HepG2 (cell line): ENCODE data around the gene MAP3K21. TPM values are rescaled to one million over a fixed set of nuclear protein-coding genes. Genes with fewer than 3 reads are reported as not detected.

Source experiments
- ATAC-seq: fragments of 200-7000 bp; cut with Tn5 transposase; 3 replicates; pipeline ENCODE4 v1.9.1; 2020; ENCODE audit warnings: mild to moderate bottlenecking, moderate library complexity
- BruUV-seq: library from RNA; stranded (reverse); fragments of 400-500 nt; replicated peaks from 2 replicates; lab custom pipeline; 2021; lab: Mats Ljungman, UMichigan
- CTCF ChIA-PET: fragments of 300-600 bp; formaldehyde crosslinking; extraction: SDS; loops from one replicate; lab custom pipeline; 2021; ENCODE audit warnings: low total read pairs, inconsistent platforms, low intra/inter-chr PET ratio; lab: Yijun Ruan, JAX
- POLR2A ChIA-PET: fragments of 350-600 bp; sonication (Branson Sonifier 250); formaldehyde crosslinking; loops from one replicate; lab custom pipeline; 2020; ENCODE audit warnings: antibody characterized with exemption, inconsistent platforms; lab: Yijun Ruan, JAX
- DNase-seq: peaks from one replicate; pipeline ENCODE4 v3.0.0-alpha.2; 2015; ENCODE audit warnings: low spot score
- FAIRE-seq: peaks from 3 replicates; lab custom pipeline; 2011; peaks lifted over from hg19 to GRCh38; lab: Jason Lieb, UNC
- H2AFZ ChIP-seq: one replicate; pipeline ENCODE4 v1.6.1; 2011; ENCODE audit warnings: low read length, inconsistent platforms
- H3K27ac ChIP-seq: fragments of 300-600 bp; 3 replicates; pipeline ENCODE4 v1.8.0; 2011; ENCODE audit warnings: mixed run types, mild to moderate bottlenecking, mixed read lengths, low read length, inconsistent platforms; ENCODE audit not compliant: insufficient read depth; ENCODE audit errors: extremely low read length
- H3K27me3 ChIP-seq, 2 experiments: fragments of 200-600 bp in 1 of 2; 2 replicates in 1 of 2; 3 replicates in 1 of 2; pipeline versions ENCODE4 v1.6.0 to v1.8.0; 2011; ENCODE audit warnings: low read length in 2 of 2, mild to moderate bottlenecking in 2 of 2, moderate library complexity in 2 of 2, inconsistent platforms in 1 of 2; ENCODE audit not compliant: insufficient read depth in 2 of 2, control insufficient read depth in 1 of 2
- H3K36me3 ChIP-seq, 2 experiments: fragments of 200-600 bp in 1 of 2; replicated peaks in 1 of 2; 2 replicates in 1 of 2; 3 replicates in 1 of 2; pipeline versions ENCODE4 v1.5.1 to v1.8.0; 2011; ENCODE audit warnings: low read length in 2 of 2, inconsistent platforms in 1 of 2; ENCODE audit not compliant: insufficient read depth in 2 of 2, control insufficient read depth in 1 of 2
- H3K4me1 ChIP-seq: 2 replicates; pipeline ENCODE4 v1.5.1; 2012; ENCODE audit warnings: low read length, inconsistent platforms; ENCODE audit not compliant: insufficient read depth
- H3K4me2 ChIP-seq: 2 replicates; pipeline ENCODE4 v1.6.0; 2011; ENCODE audit warnings: low read depth, low read length, inconsistent platforms
- H3K4me3 ChIP-seq, 3 experiments: fragments of 200-600 bp in 1 of 3; sonication (generic), shearing (Covaris generic) in 1 of 3; replicated peaks in 1 of 3; 2 replicates each; pipeline ENCODE4 v1.5.1; 2011 to 2016; ENCODE audit warnings: low read length in 3 of 3, inconsistent platforms in 2 of 3, low read depth in 2 of 3, mild to moderate bottlenecking in 2 of 3, control low read depth in 1 of 3, mixed read lengths in 1 of 3; ENCODE audit not compliant: insufficient read depth in 1 of 3
- H3K79me2 ChIP-seq: one replicate; pipeline ENCODE4 v1.6.1; 2011; ENCODE audit warnings: low read length, inconsistent platforms; ENCODE audit not compliant: insufficient read depth
- H3K9ac ChIP-seq: 2 replicates; pipeline ENCODE4 v1.6.0; 2011; ENCODE audit warnings: mild to moderate bottlenecking, low read depth, low read length, inconsistent platforms; ENCODE audit not compliant: insufficient read depth
- H3K9me3 ChIP-seq: 2 replicates; pipeline ENCODE4 v1.5.1; 2012; ENCODE audit warnings: mild to moderate bottlenecking, low read length
- H4K20me1 ChIP-seq: 2 replicates; pipeline ENCODE4 v1.6.0; 2011; ENCODE audit warnings: inconsistent platforms, mild to moderate bottlenecking, low read length, moderate library complexity; ENCODE audit not compliant: insufficient read depth
- HNRNPLL ChIP-seq: fragments of 200-400 bp; formaldehyde crosslinking; IDR thresholded peaks from 2 replicates; pipeline ENCODE4 v1.6.1; 2017; ENCODE audit warnings: mild to moderate bottlenecking, low read depth, low read length; ENCODE audit not compliant: poor library complexity, severe bottlenecking
- MBD4 ChIP-seq: IDR thresholded peaks from 2 replicates; pipeline ENCODE4 v1.6.1; 2012; ENCODE audit warnings: low read length, inconsistent platforms, borderline replicate concordance
- POLR2AphosphoS2 ChIP-seq: IDR thresholded peaks from 2 replicates; pipeline ENCODE4 v1.6.1; 2011; ENCODE audit warnings: low read depth, low read length, improper control_type of control experiment
- TAF15 ChIP-seq: fragments of 200-400 bp; formaldehyde crosslinking; IDR thresholded peaks from one replicate; pipeline ENCODE4 v1.6.1; 2018; ENCODE audit warnings: mild to moderate bottlenecking, low read depth, low read length; ENCODE audit not compliant: poor library complexity, severe bottlenecking
- U2AF1 ChIP-seq: fragments of 200-400 bp; formaldehyde crosslinking; optimal IDR thresholded peaks from 2 replicates; pipeline ENCODE3; 2017; ENCODE audit warnings: mild to moderate bottlenecking, low read depth, low read length
- ZNF143 ChIP-seq: sonication (generic); formaldehyde crosslinking; IDR thresholded peaks from 2 replicates; pipeline ENCODE4 v1.4.0; 2020; ENCODE audit warnings: missing genetic modification reagents
- WGBS: methylation state at CpG from one replicate; pipeline ENCODE4 v1.1.6; 2017; ENCODE audit warnings: low lambda C conversion rate; 5-methylcytosine and 5-hydroxymethylcytosine counted together
- in situ Hi-C: cut with HindIII; loops from 2 replicates; pipeline ENCODE4 v1.10.0; 2017; ENCODE audit warnings: low pct_unique_long_range_greater_than_20kb; ENCODE audit not compliant: extremely low pct_ligation_motif_present
- intact Hi-C: fragments of 100-400 bp; cut with micrococcal nuclease; formaldehyde crosslinking; loops from one replicate; pipeline ENCODE4 v1.10.0; 2022; ENCODE audit not compliant: unreplicated experiment
- polyA plus RNA-seq, 8 experiments: library from polyadenylated mRNA; depleted of rRNA in 3 of 8; stranded (reverse) in 7 of 8; unstranded in 1 of 8; fragments of >200 nt; fragmentation: Illumina TruSeq in 4 of 8; extraction: Trizol in 4 of 8; gene quantifications; 2 replicates each; pipeline versions ENCODE4 v1.2.1 to v1.2.3, GENCODE V29; 2011 to 2016; ENCODE audit warnings: low read depth in 4 of 8, missing spikeins in 1 of 8, mixed read lengths in 1 of 8; ENCODE audit not compliant: insufficient read depth in 1 of 8
- total RNA-seq, 5 experiments: library from RNA; depleted of rRNA; stranded (reverse); fragments of >200 nt; fragmentation: Illumina TruSeq; extraction: Trizol; gene quantifications; 2 replicates each; pipeline ENCODE4 v1.2.3, GENCODE V29; 2016; ENCODE audit warnings: low read depth in 1 of 5

The MAP3K21 gene
- total and polyA plus RNA-seq, 2 of the 13 experiments (the other 11 are each of a cell fraction or from before 2014, with no cell fraction given) = not detected

- Histone ChIP-seq H3K9ac (no peak overlapping the region), H3K79me2 (no peaks in the 10 kb centered on the region), H3K4me1 (no peaks in the 10 kb centered on the region), H4K20me1 (no peaks in the 10 kb centered on the region), H2AFZ (no peak overlapping the region), H3K4me3 (no peak overlapping the region), H3K36me3 (no peaks in the 10 kb centered on the region), H3K9me3 (no peaks in the 10 kb centered on the region), H3K27ac (no peak overlapping the region), H3K4me2 (no peak overlapping the region), H3K27me3 (no peaks in the 10 kb centered on the region)
- intact Hi-C loops (no loop called here), in situ Hi-C loops (no loop called here)
- no peak for ATAC-seq
- TF ChIP-seq MBD4 (no peak), U2AF1 (no peak), ZNF143 (CRISPR knock-in tag) (no peak), TAF15 (no peak), POLR2AphosphoS2 (no peak)
- no TSS peak for BruUV-seq
- ChIA-PET POLR2A (no interaction called here), CTCF (no interaction called here)
- WGBS = 73% methylated on average over 45 of the region's 49 CpGs
- FAIRE-seq = no peak
- no peak for DNase-seq
Measured at GRCh38 chr1:233326811-233327650, 493 bp upstream of the MAP3K21 start.

GRCh38 chr1:233328142-233328921, 808 bp downstream of the MAP3K21 start:
- Histone ChIP-seq H3K27ac (no peak overlapping the region), H3K27me3 (no peaks in the 10 kb centered on the region), H3K4me2 (no peak overlapping the region), H3K4me3 (no peak overlapping the region), H3K9ac (no peak overlapping the region), H3K36me3 (no peaks in the 10 kb centered on the region), H3K9me3 (no peaks in the 10 kb centered on the region), H2AFZ (no peak overlapping the region), H3K4me1 (no peaks in the 10 kb centered on the region), H3K79me2 (no peaks in the 10 kb centered on the region), H4K20me1 (no peaks in the 10 kb centered on the region)
- ChIA-PET POLR2A (no interaction called here), CTCF (no interaction called here)
- no peak for DNase-seq
- 51% methylated on average over 21 of the region's 96 CpGs for WGBS
- BruUV-seq = no TSS peak
- in situ Hi-C loops = no loop called here
- no peak for TF ChIP-seq HNRNPLL
- intact Hi-C loops = no loop called here
- ATAC-seq = no peak
- FAIRE-seq = no peak
